Hepatocyte (in vitro differentiated cells): ENCODE results near the gene RSKR. TPM values are rescaled to one million over a fixed set of nuclear protein-coding genes. Genes with fewer than 3 reads are reported as not detected.

ENCODE experiments used
- DNase-seq: peaks from one replicate; pipeline ENCODE4 v3.0.0-alpha.2; 2016; ENCODE audit warnings: low spot score
- H2AFZ ChIP-seq: fragments of 200-600 bp; sonication (generic); 2 replicates; pipeline ENCODE4 v1.6.0; 2016; ENCODE audit warnings: antibody characterized with exemption, mild to moderate bottlenecking
- H3K27ac ChIP-seq: fragments of 200-600 bp; sonication (generic); 2 replicates; pipeline ENCODE4 v1.5.1; 2016; ENCODE audit warnings: mild to moderate bottlenecking
- H3K27me3 ChIP-seq: fragments of 200-600 bp; sonication (generic); 2 replicates; pipeline ENCODE4 v1.6.1; 2016
- H3K36me3 ChIP-seq: fragments of 200-600 bp; sonication (generic); replicated peaks from 2 replicates; pipeline ENCODE4 v1.5.1; 2016; ENCODE audit warnings: low read depth; ENCODE audit not compliant: insufficient read depth
- H3K4me1 ChIP-seq: fragments of 200-600 bp; sonication (generic); 2 replicates; pipeline ENCODE4 v1.5.1; 2016; ENCODE audit warnings: mild to moderate bottlenecking, moderate library complexity; ENCODE audit not compliant: insufficient read depth
- H3K4me2 ChIP-seq: fragments of 200-600 bp; sonication (generic); 2 replicates; pipeline ENCODE4 v1.6.0; 2016
- H3K4me3 ChIP-seq: fragments of 200-600 bp; sonication (generic); 2 replicates; pipeline ENCODE4 v1.5.1; 2016; ENCODE audit warnings: mild to moderate bottlenecking
- H3K79me2 ChIP-seq: fragments of 200-600 bp; sonication (generic); 2 replicates; pipeline ENCODE4 v1.6.0; 2017; ENCODE audit warnings: mild to moderate bottlenecking
- H3K9me2 ChIP-seq: fragments of 200-600 bp; sonication (generic); replicated peaks from 2 replicates; pipeline ENCODE4 v1.6.0; 2017; ENCODE audit warnings: mild to moderate bottlenecking; ENCODE audit not compliant: insufficient read depth
- H3K9me3 ChIP-seq: fragments of 200-600 bp; sonication (generic); 2 replicates; pipeline ENCODE4 v1.5.1; 2016; ENCODE audit warnings: low read depth, mild to moderate bottlenecking
- H4K20me1 ChIP-seq: fragments of 200-600 bp; sonication (generic); 2 replicates; pipeline ENCODE4 v1.6.0; 2016; ENCODE audit warnings: mild to moderate bottlenecking; ENCODE audit not compliant: insufficient read depth, poor library complexity, severe bottlenecking
- EZH2 ChIP-seq: fragments of 200-600 bp; sonication (generic); IDR thresholded peaks from 2 replicates; pipeline ENCODE4 v1.6.1; 2016; ENCODE audit warnings: antibody characterized with exemption, mild to moderate bottlenecking, borderline replicate concordance
- EZH2phosphoT487 ChIP-seq: fragments of 200-600 bp; sonication (generic); IDR thresholded peaks from one replicate; pipeline ENCODE4 v1.6.1; 2018; ENCODE audit warnings: antibody characterized with exemption, mild to moderate bottlenecking, low read depth, moderate library complexity; ENCODE audit not compliant: unreplicated experiment, severe bottlenecking
- WGBS: methylation state at CpG from one replicate; pipeline ENCODE4 v1.1.6; 2016; ENCODE audit warnings: low lambda C conversion rate; ENCODE audit errors: missing lambda C conversion rate; 5-methylcytosine and 5-hydroxymethylcytosine counted together
- polyA plus RNA-seq: library from polyadenylated mRNA; unstranded; fragments of >200 nt; fragmentation: Nextera tagmentation; extraction: Ambion mirVana; gene quantifications from 2 replicates; pipeline ENCODE4 v1.2.1, GENCODE V29; 2016
- total RNA-seq: library from RNA; depleted of rRNA; stranded (reverse); fragments of >200 nt; gene quantifications from 2 replicates; pipeline ENCODE4 v1.2.3, GENCODE V29; 2014
- TF ChIP-seq, protein P1 (sequence below): fragments of 200-600 bp; sonication (generic); IDR thresholded peaks from 2 replicates; pipeline ENCODE4 v1.5.1; 2016; ENCODE audit warnings: antibody characterized with exemption, mild to moderate bottlenecking; ENCODE audit not compliant: poor library complexity

The RSKR gene
- total and polyA plus RNA-seq, 2 experiments from 2014 or later = 2.2 to 5.3 TPM

- peak overlapping the region; percentile 37 for H3K4me3 ChIP-seq
- H3K4me1 ChIP-seq = no peaks in the 10 kb centered on the region
- no peaks in the 10 kb centered on the region for H3K36me3 ChIP-seq
- H3K9me2 ChIP-seq = no peaks in the 10 kb centered on the region
- no peaks in the 10 kb centered on the region for H3K27me3 ChIP-seq
- WGBS = 16% methylated on average over 40 of the region's 40 CpGs
- H4K20me1 ChIP-seq = no peaks in the 10 kb centered on the region
- peak; percentile 73 for DNase-seq
- H3K4me2 ChIP-seq = peak overlapping the region; percentile 86
- TF ChIP-seq, protein P1, sequence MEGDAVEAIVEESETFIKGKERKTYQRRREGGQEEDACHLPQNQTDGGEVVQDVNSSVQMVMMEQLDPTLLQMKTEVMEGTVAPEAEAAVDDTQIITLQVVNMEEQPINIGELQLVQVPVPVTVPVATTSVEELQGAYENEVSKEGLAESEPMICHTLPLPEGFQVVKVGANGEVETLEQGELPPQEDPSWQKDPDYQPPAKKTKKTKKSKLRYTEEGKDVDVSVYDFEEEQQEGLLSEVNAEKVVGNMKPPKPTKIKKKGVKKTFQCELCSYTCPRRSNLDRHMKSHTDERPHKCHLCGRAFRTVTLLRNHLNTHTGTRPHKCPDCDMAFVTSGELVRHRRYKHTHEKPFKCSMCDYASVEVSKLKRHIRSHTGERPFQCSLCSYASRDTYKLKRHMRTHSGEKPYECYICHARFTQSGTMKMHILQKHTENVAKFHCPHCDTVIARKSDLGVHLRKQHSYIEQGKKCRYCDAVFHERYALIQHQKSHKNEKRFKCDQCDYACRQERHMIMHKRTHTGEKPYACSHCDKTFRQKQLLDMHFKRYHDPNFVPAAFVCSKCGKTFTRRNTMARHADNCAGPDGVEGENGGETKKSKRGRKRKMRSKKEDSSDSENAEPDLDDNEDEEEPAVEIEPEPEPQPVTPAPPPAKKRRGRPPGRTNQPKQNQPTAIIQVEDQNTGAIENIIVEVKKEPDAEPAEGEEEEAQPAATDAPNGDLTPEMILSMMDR = no peak
- TF ChIP-seq EZH2 (no peak), EZH2phosphoT487 (no peak)
- peak overlapping the region; percentile 90 for H3K27ac ChIP-seq
- H3K79me2 ChIP-seq = peaks cover 21% of the 10 kb centered on the region
- H3K9me3 ChIP-seq = no peaks in the 10 kb centered on the region
- peak overlapping the region; percentile 50 for H2AFZ ChIP-seq
These were observed 14.4 kb downstream of the RSKR start for GRCh38 chr17:28599311-28600184.

DNA sequence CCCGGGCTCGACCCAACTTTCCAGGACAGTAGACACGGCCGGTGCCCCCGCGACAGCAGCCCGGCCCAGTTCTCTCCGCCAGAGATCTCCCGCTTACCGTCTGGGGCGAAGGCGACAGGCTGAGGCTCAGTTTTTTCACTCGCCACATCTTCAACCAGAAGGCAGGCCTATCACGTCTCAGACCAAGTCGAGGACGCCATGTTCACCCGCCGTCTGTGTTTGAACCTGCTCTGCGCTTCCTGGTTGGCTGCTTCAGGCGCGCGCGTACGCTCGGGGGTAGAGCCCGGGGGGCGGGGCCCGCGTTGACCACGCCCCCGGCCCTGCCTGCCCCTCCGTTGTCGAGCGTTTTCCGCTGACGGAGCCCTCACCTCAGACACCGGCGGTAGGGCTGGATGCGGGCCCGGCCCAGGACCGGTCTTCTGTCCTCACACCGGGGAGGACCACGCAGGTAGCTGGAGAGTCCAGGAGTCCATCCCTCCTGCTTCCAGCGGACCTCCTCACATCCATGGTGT is 15.1 kb downstream of the RSKR start, which contains the start of gene SPAG5:
Gene SPAG5, minus strand, starts transcription at position 227 of the 512 bp plus-strand sequence. Its CDS starts 79 bp downstream, at position 148.
- WGBS = 1% methylated on average over 44 of the region's 44 CpGs
- Histone ChIP-seq H3K4me1 (no peaks in the 10 kb centered on the region), H4K20me1 (no peaks in the 10 kb centered on the region), H3K36me3 (no peaks in the 10 kb centered on the region), H3K4me3 (peak within 1 kb of the TSS; percentile 37), H3K27ac (peak within 1 kb of the TSS; percentile 90), H3K27me3 (no peaks in the 10 kb centered on the region), H3K79me2 (peaks cover 21% of the 10 kb centered on the region), H2AFZ (peak within 1 kb of the TSS; percentile 86), H3K4me2 (peak within 1 kb of the TSS; percentile 86), H3K9me2 (no peaks in the 10 kb centered on the region), H3K9me3 (no peaks in the 10 kb centered on the region)
- TF ChIP-seq EZH2phosphoT487 (no peak), EZH2 (no peak)
- TF ChIP-seq, protein P1 = no peak
- peak; percentile 97 for DNase-seq

GRCh38 chr17:28598389-28598788 is 15.6 kb downstream of the RSKR start:
- no peak for TF ChIP-seq EZH2
- TF ChIP-seq, protein P1 = no peak
- TF ChIP-seq EZH2phosphoT487 = no peak
- peak overlapping the region; percentile 86 for H2AFZ ChIP-seq

More at GRCh38 chr17:28598389-28598788, 15.6 kb downstream of the RSKR start:
- Histone ChIP-seq H3K36me3 (no peaks in the 10 kb centered on the region), H3K9me3 (no peaks in the 10 kb centered on the region), H3K27ac (peak overlapping the region; percentile 8), H3K4me1 (no peaks in the 10 kb centered on the region), H4K20me1 (no peaks in the 10 kb centered on the region), H3K27me3 (no peaks in the 10 kb centered on the region), H3K4me3 (peak overlapping the region; percentile 25), H3K4me2 (peak overlapping the region; percentile 86), H3K79me2 (peaks cover 21% of the 10 kb centered on the region), H3K9me2 (no peaks in the 10 kb centered on the region)
- peak; percentile 23 for DNase-seq
- WGBS = 4% methylated on average over 17 of the region's 17 CpGs
